Spleen (tissue), 7 donors: ENCODE results near the gene ZNF565.
"Not testable (repeated sequence)": the region's sequence is repeated elsewhere in the genome, so short reads cannot be mapped to it uniquely, and the experiment has no call there.

Experiments
- POLR2A ChIP-seq, 3 donors: fragments of 450-650 bp; IDR thresholded peaks; one replicate each; pipeline ENCODE4 v1.5.1; 2017; ENCODE audit warnings: antibody characterized with exemption in 3 of 3, mild to moderate bottlenecking in 1 of 3
- TF ChIP-seq, protein P1 (sequence below), 11 experiments: fragments of 200-600 bp in 7 of 11; fragments of 450-650 bp in 4 of 11; sonication (generic) in 4 of 11; IDR thresholded peaks in 8 of 11; conservative IDR thresholded peaks in 3 of 11; 1 replicate in 7 of 11; 2 replicates in 4 of 11; pipeline versions ENCODE4 v1.4.0 to v1.8.0; 2016 to 2021; ENCODE audit warnings: antibody characterized with exemption in 11 of 11, inconsistent platforms in 4 of 11, mild to moderate bottlenecking in 1 of 11
- donor health status: DM: no; HTN: no; CAD: no; lungs with moderate emphysema.
- donor health status: DM: no; HTN: no; CAD: no.
- donor health status: DM: no; HTN: no; CAD: no.

- TF ChIP-seq POLR2A (IDR thresholded peaks at IDR 0.05) = not testable (repeated sequence)
- TF ChIP-seq, protein P1, sequence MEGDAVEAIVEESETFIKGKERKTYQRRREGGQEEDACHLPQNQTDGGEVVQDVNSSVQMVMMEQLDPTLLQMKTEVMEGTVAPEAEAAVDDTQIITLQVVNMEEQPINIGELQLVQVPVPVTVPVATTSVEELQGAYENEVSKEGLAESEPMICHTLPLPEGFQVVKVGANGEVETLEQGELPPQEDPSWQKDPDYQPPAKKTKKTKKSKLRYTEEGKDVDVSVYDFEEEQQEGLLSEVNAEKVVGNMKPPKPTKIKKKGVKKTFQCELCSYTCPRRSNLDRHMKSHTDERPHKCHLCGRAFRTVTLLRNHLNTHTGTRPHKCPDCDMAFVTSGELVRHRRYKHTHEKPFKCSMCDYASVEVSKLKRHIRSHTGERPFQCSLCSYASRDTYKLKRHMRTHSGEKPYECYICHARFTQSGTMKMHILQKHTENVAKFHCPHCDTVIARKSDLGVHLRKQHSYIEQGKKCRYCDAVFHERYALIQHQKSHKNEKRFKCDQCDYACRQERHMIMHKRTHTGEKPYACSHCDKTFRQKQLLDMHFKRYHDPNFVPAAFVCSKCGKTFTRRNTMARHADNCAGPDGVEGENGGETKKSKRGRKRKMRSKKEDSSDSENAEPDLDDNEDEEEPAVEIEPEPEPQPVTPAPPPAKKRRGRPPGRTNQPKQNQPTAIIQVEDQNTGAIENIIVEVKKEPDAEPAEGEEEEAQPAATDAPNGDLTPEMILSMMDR (IDR thresholded peaks at IDR 0.05 in 8 of 11, conservative IDR thresholded peaks at IDR 0.05 in 3 of 11) = not testable (repeated sequence)
These were observed 27.7 kb downstream of the ZNF565 start for GRCh38 chr19:36186722-36187121.
